Measurements from ENCODE around the gene BAHCC1.

DNA sequence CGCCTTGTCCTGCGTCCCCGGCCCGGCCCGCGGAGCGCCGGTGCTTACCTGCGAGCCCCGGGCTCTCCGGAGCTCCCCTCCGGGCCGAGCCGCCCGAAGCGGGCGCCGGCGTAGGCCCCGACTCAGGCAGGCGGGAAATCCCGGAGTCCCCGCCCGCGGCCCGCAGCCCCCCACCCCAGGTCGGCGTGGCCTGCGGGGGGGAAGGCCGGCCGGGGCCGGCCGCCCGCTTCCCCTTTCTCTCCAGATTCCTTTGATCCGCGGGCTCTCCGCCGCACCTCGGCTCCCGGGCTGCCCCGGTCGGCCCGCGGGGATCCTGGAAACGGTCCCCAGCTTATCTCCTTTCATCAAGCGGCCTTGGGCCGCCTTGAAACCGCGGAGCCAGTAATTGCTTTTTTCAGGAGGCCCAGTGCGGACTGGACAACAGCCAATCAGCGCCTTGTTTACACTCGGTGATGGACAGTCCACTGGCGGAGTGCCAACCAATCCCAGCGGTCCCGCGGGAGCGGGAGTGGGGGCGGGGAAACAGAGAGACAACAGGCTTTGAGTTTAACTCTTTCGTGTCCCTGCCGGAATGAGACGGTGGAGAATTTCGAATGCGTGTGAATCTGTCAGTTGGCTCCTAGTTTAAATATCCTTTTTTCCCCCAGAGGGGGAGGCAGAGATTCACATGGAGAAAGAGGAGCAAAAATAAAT lies 1.4 kb upstream of the BAHCC1 start:
- TF ChIP-seq GATA3 (IDR thresholded peaks at IDR 0.05; ENCODE audit: low read depth, low read length): no peak; the same call in 1 of the 2 replicates
- TF ChIP-seq GATA2 (IDR thresholded peaks at IDR 0.05; ENCODE audit: low read depth, low read length): peak; percentile 100

Measured in SH-SY5Y (cell line).